Measurements from ENCODE around the gene MYO18B.

The MYO18B gene

DNA sequence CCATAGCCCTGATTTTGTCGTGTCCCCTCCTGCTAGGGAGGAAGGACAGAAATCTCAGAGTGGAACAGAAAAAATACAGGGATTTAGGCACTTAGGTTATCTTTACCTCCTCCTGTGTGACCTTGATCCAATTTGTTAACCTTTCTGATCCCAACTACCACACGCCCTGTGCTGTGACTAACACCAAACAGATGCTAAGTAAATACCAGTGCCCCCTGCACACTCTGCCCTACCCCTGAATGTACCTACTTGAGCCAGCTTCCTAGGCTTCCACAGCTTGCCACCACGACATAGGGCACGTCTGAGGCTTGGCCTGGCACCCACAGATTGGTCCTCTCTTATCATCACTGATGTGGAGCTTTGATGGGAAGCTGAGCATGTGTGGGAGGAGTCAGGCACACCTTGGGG, 9.2 kb downstream of the MYO18B start:
- no peak for DNase-seq

DNA sequence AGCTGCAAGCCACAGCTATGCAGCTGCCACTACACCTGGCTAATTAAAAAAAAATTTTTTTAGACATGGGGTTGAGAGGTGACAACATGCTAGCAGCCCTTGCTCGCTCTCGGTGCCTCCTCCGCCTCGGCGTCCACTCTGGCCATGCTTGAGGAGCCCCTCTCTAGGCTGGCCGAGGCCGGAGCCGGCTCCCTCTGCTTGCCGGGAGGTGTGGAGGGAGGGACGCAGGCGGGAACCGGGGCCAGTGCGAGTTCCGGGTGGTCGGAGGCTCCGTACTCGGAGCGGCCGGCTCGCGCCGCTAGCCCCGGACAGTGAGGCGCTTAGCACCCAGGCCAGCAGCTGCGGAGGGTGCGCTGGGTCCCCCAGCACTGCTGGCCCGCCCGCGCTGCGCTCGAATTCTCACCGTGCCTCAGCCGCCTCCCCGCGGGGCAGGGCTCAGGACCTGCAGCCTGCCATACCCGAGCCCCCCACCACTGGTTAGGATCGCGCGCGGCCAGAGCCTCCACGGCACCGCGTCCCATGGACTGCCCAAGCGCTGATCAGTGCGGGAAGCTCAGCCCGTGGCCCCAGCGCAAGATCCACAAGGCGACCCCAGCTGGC, 10.7 kb downstream of the MYO18B start:
- DNase-seq, result no peak

DNA sequence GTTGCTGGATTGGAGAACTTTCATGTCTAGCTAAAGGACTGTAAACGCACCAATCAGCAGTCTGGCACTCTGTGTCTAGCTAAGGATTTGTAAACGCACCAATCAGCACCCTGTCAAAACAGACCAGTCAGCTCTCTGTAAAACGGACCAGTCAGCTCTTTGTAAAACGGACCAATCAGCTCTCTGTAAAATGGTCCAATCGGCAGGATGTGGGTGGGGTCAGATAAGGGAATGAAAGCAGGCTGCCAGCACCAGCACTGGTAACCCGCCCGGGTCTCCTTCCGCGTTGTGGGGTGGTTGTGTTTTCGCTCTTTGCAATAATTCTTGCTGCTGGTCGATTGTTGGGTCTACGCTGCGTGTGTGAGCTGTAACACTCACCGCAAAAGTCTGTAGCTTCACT, 11.3 kb downstream of the MYO18B start:
- no peak for DNase-seq

DNA sequence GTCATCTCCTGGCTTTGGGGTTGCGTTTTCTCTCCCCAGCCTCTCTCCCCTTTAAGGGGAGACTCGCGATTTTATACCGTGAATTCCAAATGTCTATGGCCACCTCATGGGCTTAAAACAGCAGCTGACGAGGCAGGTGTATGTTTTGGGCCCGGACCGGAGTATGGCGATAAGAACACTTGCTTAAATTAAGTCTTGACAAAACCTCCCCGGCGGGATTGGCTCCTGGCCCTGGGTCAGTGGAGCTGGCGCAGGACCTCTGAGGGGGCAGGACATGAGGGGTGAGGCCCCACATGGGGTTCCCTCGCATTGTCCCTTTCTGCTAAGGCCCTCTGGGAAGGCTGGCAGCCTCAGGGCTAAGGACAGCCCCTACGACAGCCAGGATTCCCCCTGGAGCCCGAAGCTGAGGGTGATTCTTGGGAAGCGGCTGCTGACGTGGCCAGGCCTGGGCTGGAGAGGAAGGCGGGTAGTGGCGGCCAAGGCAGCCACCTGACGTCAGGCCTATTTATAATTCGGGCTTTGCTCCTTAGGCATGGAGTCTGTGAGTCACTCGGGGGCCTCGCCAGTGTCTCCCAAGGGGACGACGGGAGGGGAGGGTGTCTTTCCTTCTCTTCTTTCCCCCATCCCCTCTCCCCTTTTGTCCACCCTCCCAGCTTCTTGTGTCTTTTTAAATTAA, 12.7 kb downstream of the MYO18B start:
- DNase-seq, result peak; percentile 59

DNA sequence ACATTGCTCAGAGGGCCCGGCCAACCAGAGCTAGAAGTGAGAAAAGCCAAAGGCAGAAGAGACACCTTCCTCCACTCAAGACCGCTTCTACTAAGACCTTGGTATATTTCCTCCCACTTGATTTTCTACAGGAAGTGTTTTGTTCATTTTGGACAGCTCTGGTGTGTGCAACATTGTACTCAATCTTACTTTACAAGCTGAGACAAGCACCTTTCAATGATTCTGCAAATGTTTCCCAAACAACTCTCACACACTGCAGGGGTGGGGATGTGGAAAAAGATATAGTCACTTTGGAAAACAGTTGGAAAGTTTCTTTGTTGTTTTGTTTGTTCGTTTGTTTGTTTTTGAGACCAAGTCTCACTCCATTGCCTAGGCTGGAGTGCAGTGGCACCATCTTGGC, 15.7 kb downstream of the MYO18B start:
- no peak for DNase-seq

DNA sequence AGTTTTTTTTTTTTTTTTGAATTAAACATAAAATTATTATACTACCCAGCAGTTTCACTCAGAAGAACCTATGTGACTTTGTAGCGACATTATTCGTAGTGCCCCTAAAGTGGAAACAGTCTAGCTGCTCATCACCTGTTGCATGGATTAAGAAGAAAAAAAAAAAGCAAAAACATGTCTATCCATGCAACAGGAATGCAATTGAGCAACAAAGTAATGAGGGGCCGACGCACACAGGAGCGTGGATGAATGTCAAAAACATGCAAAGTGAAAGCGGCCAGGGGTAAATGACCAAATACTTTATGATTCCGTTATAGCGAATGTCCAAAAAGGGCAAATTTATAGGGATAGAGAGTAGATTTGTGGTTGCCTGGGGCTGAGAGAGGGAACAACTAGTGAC, 16.3 kb downstream of the MYO18B start:
- no peak for DNase-seq

DNA sequence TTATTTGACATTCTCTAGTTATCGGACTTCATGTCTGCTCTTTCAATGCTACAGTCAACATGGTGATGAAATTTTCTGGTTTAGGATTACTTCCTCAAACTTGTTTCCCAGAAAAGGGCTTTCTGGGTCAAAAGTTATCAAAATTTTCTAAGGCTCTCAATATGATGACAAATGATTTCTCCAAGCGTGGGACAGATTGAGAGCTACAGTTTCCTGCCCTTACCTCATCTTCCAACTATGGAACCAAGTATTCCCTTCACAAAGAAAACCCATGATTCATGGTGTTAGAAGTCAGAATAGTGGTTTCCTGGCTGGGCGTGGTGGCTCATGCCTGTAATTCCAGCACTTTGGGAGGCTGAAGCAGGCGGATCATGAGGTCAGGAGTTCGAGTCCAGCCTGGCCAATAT, 17.8 kb downstream of the MYO18B start:
- DNase-seq, result peak; percentile 87

DNA sequence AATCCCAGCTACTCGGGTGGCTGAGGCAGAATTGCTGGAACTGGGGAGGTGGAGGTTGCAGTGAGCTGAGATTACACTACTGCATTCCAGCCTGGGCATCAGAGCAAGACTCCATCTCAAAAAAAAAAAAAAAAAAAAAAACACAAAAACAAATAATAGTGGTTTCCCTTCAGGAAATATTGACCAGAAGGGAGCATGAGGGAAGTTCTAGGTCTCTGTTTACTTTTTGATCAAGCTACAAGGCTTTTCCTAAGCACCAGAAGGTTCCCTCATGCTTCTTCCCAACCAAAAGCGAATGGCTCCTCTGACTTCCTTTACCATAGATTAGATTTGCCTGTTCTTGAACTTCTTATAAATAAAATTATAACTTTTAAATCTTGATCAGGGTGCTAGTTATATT, 18.3 kb downstream of the MYO18B start:
- no peak for DNase-seq

DNA sequence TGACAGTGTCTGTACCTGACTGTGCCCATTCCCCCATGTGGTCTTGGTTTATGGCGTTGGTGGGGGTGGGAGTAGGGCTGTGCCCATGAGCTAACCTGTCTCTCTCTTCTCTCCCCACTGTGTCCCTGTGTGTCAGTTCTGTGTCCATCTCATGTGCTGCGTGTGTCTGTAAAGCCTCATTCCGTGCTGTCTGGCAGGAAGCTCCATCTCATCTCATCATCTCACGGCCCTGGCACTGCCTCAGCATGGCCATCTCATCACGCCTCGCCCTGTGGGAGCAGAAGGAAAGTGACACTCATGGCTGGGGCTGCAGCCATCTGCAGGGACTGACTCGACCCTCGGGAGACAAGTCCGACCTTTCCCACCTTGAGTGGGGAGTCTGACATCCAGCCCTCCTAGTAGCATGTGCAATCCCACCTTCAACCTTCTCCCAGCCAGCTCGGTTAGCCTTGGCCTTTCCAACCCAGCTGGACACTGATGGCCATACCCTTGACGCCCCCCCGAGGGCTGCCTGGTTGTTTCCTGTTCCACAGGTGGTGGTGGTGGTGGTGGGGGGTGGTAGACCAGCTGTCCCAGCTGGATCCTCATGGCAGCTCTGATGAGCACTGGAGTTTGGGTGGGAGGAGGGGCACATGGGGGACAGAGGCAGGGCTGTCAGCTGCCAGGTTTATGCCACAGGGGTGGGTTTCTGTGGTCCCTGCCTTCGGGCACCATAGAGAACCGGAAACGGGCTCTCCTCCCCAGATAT, 19.0 kb downstream of the MYO18B start:
- DNase-seq, result no peak

DNA sequence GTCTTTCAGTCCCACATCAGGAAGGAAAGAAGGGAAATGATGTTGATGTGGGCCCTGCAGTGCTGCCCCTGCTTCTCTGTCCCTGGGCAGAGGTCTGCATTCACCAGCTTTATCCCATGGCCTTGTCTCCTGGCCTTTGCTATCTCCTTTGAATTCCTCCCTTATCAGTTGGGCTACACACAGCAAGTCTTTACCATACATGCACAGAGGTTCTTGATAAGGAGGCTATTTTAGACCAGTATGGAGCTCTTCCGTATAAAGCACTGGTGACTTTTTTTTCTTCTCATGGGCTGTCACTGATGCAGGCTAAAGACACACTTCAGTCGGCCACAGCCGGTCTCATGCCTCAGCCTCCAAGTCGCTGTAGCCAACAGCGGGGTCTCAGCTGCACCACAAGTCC, 20.2 kb downstream of the MYO18B start:
- no peak for DNase-seq

DNA sequence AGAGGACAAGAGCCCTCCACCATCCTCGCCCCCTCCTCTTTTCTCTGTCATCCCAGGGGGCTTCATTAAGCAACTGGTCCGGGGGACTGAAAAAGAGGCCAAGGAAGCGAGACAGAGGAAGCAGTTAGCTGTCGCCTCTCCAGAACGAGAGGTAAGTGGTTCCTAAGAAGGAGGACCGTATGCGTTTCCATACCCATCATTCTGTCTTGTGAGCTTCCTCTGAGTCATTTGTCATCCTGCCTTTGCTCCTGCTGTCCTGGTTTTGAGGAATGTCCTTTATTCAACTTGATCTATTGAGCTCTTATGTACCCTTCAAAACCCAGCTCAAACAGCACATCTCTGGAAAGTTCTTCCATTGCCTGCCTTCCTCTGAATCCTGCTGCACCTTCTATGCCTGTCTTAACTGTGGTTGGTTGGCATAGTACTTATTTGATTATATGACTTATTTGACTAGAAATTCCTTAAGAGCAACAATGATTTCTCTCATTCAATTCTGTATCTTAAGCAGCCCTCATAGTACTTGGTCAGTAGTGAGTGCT, 21.3 kb downstream of the MYO18B start:
- DNase-seq, result peak; percentile 2

DNA sequence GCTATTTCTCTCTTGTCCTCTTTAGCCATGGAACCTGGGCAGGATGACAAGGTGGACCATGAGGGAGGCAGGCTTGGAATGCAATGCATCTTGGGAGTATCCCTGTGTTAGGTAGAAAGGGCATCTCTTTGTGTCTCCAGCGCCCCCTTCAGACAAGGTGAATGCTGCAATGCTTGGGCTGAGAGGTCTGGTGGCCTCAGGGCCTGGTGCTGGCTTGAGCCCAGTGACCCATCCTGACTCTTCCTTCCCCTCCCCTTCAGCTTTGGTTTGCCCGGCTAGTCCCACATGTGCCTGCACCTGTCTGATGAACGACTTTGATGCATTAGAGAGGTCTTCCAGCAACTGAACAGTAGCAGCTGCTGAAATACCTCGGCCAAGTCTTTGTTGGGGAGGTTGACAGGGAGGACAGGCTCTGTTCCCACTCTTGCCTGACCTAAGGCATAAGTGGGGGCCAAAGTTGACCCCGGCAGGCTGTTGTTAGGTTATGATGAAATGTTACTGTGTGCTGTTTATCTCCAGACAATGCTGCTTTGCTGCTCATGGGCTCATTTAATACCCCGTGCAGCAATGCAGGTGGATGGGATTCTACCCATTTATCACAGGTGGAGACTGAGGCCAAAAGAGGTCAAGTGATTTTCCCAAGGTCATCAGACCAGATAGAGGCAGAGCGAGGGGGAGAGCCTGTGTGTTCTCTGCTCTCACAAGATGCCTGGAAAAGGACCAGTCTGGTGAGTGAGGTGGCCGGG, 22.5 kb downstream of the MYO18B start:
- DNase-seq, result no peak

DNA sequence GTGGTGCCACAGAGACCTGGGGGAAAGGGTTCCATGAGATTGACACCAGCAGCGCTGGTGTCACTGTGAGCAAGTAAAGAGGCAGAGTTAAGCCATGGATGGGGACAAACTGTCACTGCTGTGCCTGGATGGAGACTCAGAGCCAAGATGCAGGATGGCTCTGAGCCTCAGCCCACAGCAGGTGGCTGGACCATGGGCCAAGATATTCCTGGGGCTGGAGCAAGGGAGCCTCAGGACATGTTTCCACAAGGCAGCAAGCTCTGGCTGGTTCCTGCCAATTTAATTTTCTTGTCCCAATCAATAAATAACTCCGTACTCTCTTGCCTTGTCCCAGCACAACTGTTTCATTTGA, 23.0 kb downstream of the MYO18B start:
- no peak for DNase-seq

DNA sequence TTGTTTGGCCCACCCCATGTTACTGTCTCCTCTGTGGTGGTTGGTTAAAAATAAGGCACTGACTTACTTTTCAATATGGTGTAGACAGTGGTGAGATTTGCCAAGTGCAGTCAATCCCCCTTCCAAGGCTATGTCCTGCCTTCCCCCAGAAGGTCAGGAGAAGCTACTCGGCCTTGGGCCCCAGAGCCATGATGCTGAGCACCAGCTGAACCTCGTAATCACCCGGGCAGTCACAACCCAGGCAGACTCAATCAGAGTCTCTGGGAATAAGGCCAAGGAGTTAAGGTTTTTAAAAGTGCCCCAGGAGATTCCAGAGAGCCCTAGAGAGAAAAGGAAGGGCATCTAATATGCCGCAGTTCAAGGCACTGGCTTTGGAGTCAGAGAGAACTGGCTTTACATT, 23.8 kb downstream of the MYO18B start:
- no peak for DNase-seq

DNA sequence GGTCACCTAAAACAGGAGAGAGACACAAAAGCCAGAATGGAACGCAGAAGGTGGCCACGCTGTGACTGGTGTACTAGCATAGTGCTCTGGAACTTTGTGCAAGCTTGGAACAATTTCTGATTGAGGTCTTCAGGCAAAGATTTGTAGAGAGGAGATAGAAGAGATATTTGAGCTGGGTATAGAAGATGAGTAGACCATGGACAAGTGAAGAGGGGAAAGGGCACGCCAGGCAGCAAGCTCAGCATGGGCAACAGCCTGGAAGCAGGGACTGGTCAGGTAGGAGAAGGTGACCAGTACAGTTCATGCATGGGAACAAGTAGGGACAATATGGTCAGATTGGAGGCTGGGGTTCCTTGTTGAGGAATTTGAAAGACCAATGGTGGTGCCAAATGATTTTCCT, 24.4 kb downstream of the MYO18B start:
- DNase-seq, result no peak

DNA sequence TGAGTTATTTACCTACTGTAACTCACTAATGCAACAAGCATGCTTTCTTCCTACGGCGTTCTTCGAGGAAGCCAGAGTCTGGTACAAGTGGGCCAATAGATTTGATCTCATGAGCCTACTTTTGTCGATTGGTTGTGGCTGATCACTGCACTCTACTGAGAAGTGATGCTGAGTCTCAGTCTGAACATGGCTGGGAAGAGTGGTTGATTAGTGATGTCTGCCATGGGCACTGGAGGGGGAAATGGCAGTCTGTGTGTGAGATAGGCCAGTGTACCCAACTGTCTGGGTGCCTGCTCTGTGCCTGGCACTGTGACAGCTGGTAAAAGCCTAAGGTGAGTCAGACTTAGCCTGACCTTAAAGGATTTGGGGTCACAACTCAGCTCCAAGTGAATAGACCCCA, 28.3 kb downstream of the MYO18B start:
- DNase-seq, result no peak

DNA sequence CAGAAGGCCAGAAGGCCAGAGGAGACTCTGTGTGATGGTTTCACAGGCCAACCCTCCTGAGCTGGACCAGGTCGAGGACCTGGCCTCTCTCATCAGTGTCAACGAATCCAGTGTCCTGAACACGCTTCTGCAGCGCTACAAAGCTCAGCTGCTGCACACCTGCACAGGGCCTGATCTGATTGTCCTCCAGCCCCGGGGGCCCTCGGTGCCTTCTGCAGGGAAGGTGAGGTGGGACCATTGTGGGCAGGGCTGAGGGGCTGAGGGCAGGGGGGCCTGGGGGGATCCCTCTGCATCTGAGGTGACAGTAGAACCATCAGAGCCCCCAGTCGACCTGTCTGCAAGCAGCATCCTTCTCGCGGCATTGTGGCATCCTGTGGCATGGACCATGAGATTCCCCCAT, 30.3 kb downstream of the MYO18B start:
- no peak for DNase-seq

DNA sequence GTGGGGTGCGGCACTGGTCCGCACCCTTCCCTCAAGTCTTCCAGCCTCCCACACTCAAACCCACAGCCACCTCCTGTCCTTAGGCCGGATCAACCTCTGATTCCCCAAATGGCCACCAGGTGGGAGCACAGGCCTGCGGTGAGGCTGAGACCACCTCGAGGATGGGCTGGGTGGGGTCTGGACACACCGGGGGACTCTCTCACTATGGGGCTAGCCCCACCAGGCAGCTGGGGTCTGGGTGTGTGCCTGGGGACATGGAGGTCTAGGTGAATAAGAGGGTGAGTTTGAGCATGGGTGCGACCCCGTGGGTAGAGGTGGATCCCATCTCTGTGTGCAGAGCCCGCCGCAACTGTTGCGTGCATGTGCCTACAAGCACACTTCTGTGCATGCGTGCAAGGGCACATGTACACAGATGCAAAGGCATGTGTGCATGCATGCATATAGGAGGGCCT, 32.6 kb downstream of the MYO18B start:
- DNase-seq, result peak; percentile 1

DNA sequence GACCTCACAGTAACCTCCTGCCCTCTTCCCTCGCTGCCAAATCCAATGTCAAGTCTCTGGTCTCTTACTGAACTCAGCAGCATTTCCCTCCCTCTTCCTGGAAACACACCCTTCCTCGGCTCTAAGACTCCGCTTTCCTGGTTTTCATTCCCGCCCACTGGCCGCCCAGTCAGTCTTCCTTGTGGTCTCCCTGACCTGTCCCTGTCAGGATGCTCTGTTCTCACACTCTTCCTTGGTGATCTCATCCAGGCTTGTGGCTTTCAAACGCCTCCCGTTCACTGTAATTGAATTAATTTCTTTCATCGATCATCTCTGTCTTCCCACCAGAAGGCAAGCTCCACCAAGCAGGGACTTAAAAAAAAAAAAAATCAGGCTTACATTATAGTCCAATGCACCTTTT, 33.5 kb downstream of the MYO18B start:
- DNase-seq, result peak; percentile 17

DNA sequence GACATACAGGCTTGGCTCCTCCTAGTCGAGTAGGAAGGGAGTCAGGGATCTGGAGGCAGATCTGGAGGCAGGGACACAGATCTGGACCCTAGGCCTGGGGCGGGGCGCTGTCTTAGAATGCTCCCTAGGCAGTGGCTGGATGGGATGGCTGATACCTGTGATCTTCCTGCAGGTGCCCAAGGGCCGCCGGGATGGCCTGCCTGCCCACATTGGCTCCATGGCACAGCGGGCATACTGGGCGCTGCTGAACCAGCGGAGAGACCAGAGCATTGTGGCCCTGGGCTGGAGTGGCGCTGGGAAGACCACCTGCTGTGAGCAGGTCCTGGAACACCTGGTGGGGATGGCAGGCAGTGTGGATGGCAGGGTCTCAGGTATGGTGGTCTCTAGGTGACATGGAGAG, 35.4 kb downstream of the MYO18B start:
- no peak for DNase-seq

DNA sequence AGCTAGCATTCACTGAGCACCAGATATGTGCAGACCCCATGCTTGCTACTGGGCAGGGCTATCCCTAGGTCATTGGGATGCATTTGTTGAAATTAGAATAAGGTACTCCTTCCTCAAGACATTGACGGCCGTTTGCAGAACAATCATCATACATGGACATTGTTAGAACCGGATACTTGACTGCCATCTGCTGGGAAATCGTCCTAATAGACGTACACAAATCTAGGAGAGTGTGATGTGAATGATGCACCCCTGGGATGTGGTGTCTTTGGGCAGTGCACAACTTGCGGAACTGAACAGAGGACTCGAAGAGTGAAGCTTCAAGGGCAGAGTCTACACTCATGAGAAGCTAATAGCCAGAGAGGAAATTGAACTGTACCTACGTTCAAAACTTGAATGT, 35.9 kb downstream of the MYO18B start:
- peak; percentile 35 for DNase-seq

DNA sequence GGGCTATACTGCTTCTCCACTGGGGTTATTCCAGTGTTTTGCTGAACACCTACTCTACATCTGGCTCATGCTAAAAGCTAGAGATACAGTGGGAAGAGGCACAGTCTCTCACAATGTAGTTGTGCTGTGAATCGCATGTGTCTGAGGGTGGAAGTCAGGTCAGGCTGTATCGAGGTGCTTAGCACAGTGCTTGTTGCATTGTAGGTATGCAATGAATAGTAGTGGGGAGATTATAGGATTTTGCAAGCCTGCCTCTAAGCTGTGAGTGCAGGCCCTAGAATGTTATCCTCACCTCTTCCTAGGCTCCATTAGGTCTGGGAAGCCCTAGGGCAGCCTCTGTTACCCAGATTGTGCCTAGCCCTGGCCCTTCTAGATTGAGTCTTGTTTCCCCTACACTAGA, 37.4 kb downstream of the MYO18B start:
- DNase-seq, result no peak

DNA sequence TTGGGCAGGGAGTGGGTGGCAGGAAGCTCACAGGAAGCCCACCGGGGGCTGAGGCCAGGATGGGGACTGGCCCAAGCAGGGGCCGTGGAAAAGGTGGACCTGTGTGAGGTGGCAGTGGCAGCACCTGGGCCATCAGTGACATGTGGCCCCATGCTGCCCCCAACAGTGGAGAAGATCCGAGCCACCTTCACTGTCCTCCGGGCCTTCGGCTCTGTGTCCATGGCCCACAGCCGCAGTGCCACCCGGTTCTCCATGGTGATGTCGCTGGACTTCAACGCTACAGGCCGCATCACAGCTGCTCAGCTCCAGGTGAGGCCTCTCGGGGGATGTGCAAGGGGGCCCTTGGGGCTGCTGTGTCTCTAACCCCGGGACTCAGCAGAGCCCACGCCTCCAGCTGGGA, 37.9 kb downstream of the MYO18B start:
- no peak for DNase-seq

Data from fibroblast of upper back skin (primary cell).